Measurements from ENCODE around the gene APLNR. TPM values are rescaled to one million over a fixed set of nuclear protein-coding genes. Genes with fewer than 3 reads are reported as not detected.

The APLNR gene
- total RNA-seq, 3 donors from 2014 or later: 2.4 to 5.7 (median 2.8) TPM

- H3K9me3 ChIP-seq: no peaks in the 10 kb centered on the region
Measured at GRCh38 chr11:57231539-57232253, 5.4 kb downstream of the APLNR start.

GRCh38 chr11:57230791-57231538, 6.1 kb downstream of the APLNR start:
- H3K9me3 ChIP-seq: no peaks in the 10 kb centered on the region
- no peaks in the 10 kb centered on the region for H3K4me1 ChIP-seq (ENCODE audit: low read depth)
- DNase-seq: no peak
- no peak for TF ChIP-seq CTCF (IDR thresholded peaks at IDR 0.05)
- no peaks in the 10 kb centered on the region for H3K36me3 ChIP-seq (ENCODE audit: low read depth)
- intact Hi-C loops (cut with DNase I, micrococcal nuclease): no loop called here
- no peak for ATAC-seq
- no peak overlapping the region for H3K4me3 ChIP-seq

More at GRCh38 chr11:57231539-57232253, 5.4 kb downstream of the APLNR start:
- ATAC-seq: no peak
- DNase-seq: no peak
- Histone ChIP-seq H3K4me1 (ENCODE audit: low read depth) (no peaks in the 10 kb centered on the region), H3K36me3 (ENCODE audit: low read depth) (no peaks in the 10 kb centered on the region), H3K4me3 (no peak overlapping the region)
- TF ChIP-seq CTCF (IDR thresholded peaks at IDR 0.05): no peak
- intact Hi-C loops (cut with DNase I, micrococcal nuclease): no loop called here

GRCh38 chr11:57230316-57230715, 6.7 kb downstream of the APLNR start:
- TF ChIP-seq CTCF (IDR thresholded peaks at IDR 0.05): no peak
- intact Hi-C loops (cut with DNase I, micrococcal nuclease): no loop called here
- Histone ChIP-seq H3K4me3 (no peak overlapping the region), H3K4me1 (ENCODE audit: low read depth) (no peaks in the 10 kb centered on the region), H3K9me3 (no peaks in the 10 kb centered on the region), H3K36me3 (ENCODE audit: low read depth) (no peaks in the 10 kb centered on the region)
- ATAC-seq: no peak
- DNase-seq: no peak

- Histone ChIP-seq H3K9me3 (no peaks in the 10 kb centered on the region), H3K36me3 (ENCODE audit: low read depth) (no peaks in the 10 kb centered on the region), H3K4me1 (ENCODE audit: low read depth) (no peaks in the 10 kb centered on the region), H3K4me3 (no peak overlapping the region)
- no peak for ATAC-seq
- intact Hi-C loops (cut with DNase I, micrococcal nuclease): no loop called here
- TF ChIP-seq CTCF (IDR thresholded peaks at IDR 0.05): no peak
- DNase-seq: no peak
Measured at GRCh38 chr11:57228600-57228999, 8.4 kb downstream of the APLNR start.

GRCh38 chr11:57224537-57224936, 12.5 kb downstream of the APLNR start:
- Histone ChIP-seq H3K36me3 (ENCODE audit: low read depth) (no peaks in the 10 kb centered on the region), H3K4me3 (no peak overlapping the region), H3K4me1 (ENCODE audit: low read depth) (no peaks in the 10 kb centered on the region), H3K9me3 (no peaks in the 10 kb centered on the region)
- no peak for TF ChIP-seq CTCF (IDR thresholded peaks at IDR 0.05)
- DNase-seq: no peak
- no peak for ATAC-seq
- intact Hi-C loops (cut with DNase I, micrococcal nuclease): no loop called here

Measured in mucosa of descending colon (tissue), 3 donors.